IPS DF 4.7 (cell line): Measurements from ENCODE around the gene CLEC12A.

Experiments used
- DNase-seq: peaks from one replicate; pipeline ENCODE4 v3.0.0-alpha.2; 2013; ENCODE audit warnings: low spot score; ENCODE audit errors: extremely low read depth

The CLEC12A gene

DNA sequence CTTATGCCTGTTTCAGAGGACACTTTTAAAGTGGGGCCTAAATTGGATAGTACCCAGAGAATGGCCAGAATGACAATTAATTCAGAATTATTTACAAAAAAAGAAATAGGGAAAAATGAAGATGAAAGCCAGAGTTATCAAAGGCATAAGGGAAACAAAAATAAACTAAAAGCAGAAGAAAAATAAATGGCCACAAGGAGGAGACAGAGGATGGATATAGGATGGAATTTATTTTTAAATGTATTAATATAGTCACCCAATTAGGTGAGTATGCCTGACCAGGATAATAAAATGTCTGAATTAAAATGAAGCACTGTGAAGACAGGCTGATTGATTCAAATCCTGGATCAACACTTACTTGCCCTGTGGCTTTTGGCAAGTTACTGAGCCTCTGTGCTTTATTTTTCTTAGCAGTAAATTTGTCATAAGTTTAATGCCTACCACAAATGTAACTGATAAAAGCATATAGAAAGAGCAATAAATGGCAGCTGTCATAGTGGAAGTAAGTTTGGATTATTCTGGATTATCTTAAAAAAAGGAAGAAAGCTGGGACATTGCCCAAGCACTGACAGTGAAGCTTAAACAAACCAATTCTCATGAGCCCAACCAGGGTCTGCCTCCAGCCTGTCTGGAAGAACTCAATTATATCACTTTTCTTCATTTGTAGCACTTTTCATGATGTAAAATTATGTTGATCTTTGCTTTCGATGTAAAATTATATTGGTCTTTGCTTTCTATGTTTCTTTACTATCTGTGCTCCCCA lies 62.8 kb downstream of the CLEC12A start:
- DNase-seq, result no peak
